HFF-Myc (cell line): ENCODE measurements around the gene SMOC2.

Experiments used
- DNase-seq: peaks from one replicate; pipeline ENCODE4 v3.0.0-alpha.2; 2011; ENCODE audit warnings: low read depth; ENCODE audit errors: extremely low read depth
- H3K4me3 ChIP-seq: replicated peaks from 2 replicates; pipeline ENCODE4 v1.5.1; 2011; ENCODE audit warnings: low read depth, mild to moderate bottlenecking, control low read depth, low read length
- TF ChIP-seq, protein P1 (sequence below): IDR thresholded peaks from 2 replicates; pipeline ENCODE4 v1.5.1; 2012; ENCODE audit warnings: mild to moderate bottlenecking, low read depth, low read length, control low read depth; ENCODE audit errors: missing control alignments

SMOC2 gene

DNA sequence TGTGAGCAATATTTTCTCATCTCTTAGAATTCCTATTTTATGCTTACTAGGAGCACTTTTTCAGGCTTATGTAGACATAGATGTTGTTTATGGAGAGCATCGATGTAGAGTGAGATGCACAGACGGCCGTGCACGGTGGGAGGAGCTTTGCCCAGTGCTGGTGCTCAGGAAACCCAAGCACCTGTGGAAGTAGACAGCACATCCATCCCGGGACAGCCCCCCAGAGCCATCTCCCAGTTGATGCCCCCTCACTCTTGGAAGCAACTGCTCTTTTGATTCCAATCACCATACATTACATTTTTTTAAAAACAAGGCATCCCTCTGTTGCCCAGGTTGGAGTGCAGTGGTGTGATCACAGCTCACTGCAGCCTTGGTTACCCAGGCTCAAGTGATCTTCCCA, 143.7 kb downstream of the SMOC2 start:
- H3K4me3 ChIP-seq, result no peak overlapping the region
- TF ChIP-seq, protein P1, sequence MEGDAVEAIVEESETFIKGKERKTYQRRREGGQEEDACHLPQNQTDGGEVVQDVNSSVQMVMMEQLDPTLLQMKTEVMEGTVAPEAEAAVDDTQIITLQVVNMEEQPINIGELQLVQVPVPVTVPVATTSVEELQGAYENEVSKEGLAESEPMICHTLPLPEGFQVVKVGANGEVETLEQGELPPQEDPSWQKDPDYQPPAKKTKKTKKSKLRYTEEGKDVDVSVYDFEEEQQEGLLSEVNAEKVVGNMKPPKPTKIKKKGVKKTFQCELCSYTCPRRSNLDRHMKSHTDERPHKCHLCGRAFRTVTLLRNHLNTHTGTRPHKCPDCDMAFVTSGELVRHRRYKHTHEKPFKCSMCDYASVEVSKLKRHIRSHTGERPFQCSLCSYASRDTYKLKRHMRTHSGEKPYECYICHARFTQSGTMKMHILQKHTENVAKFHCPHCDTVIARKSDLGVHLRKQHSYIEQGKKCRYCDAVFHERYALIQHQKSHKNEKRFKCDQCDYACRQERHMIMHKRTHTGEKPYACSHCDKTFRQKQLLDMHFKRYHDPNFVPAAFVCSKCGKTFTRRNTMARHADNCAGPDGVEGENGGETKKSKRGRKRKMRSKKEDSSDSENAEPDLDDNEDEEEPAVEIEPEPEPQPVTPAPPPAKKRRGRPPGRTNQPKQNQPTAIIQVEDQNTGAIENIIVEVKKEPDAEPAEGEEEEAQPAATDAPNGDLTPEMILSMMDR, result no peak
- DNase-seq, result no peak

DNA sequence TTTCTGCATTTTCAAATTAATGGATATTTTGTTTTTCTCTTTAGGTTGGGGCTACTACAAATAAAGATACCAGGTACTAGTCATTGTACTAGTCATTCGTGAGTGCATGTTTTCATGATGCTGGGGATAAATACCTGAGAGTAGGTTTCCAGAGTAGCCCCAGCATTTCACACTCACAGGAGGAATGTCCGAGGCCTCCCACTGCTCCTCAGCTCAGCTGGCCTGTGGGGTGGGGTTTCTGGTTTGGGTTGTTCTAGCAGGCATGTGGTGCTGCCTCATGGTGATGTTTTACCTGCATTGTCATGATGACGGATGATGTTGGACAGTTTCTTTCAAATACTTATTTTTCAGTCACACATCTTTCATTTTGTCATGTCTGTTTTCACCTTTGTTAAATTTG, 144.5 kb downstream of the SMOC2 start:
- H3K4me3 ChIP-seq, result no peak overlapping the region
- no peak for DNase-seq
- TF ChIP-seq, protein P1, result no peak

DNA sequence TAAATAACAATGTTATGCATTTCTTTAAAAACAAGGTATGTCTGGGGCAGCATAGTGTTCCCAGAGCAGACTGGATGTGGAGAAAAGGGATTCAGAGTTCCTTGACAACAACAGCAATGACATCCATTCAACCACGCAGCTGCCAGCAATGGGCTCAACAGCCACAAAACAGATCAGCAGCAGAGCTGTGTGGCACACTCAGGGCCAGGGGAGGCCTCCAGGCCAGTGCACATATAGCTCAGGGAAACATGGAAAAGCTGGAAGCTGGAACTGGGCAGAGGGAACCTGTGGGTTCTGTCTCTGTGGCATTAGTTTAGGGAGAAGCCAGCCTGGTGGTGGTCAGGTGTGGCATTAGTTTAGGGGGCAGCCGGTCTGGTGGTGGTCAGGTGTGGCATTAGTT, 148.3 kb downstream of the SMOC2 start:
- no peak for DNase-seq
- H3K4me3 ChIP-seq, result no peak overlapping the region
- TF ChIP-seq, protein P1, result no peak

- TF ChIP-seq, protein P1, result no peak
- no peak overlapping the region for H3K4me3 ChIP-seq
- no peak for DNase-seq
These were observed 149.4 kb downstream of the SMOC2 start for GRCh38 chr6:168590406-168590805.

DNA sequence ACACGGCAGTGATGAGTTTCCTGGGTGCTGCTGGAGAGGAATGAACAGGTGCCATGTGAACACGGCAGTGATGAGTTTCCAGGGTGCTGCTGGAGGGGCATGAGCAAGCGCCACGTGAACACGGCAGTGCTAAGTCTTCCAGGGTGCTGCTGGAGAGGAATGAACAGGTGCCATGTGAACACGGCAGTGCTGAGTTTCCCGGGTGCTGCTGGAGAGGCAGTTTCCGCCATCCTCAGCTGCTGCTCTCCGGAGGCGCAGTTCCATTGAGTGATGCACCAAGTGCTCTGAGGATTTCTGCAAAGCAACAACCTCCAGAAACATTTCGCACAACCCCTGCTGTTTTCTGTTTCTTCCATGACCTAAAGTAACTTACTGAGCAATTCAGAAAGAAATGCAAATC, 155.4 kb downstream of the SMOC2 start:
- H3K4me3 ChIP-seq, result no peak overlapping the region
- TF ChIP-seq, protein P1, result no peak
- no peak for DNase-seq

DNA sequence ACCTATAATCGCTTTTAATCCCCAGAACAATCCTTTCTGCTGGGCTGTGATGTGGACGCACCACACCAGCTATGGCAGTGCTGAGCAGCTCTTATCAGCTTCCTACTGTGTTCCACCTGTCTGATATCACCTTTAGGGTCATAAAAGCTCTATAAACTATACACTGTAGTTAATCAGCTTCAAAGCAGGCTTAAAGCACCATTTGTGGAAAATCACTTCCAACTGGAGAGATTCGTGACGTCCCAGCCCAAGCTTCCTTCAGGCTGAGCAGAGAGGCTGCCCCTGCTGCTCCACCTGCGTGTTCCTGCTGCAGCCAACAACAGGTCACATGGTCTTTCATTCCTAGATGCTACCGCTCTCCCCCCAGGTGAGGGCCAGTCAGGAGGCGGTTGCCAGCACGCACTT, 156.5 kb downstream of the SMOC2 start:
- TF ChIP-seq, protein P1, result no peak
- no peak overlapping the region for H3K4me3 ChIP-seq
- DNase-seq, result no peak
